GM18861 (cell line): ENCODE results near the gene PVALEF.
"Not testable (repeated sequence)": the region's sequence is repeated elsewhere in the genome, so short reads cannot be mapped to it uniquely, and the experiment has no call there.

Experiments
- ATAC-seq: cut with Tn5 transposase; IDR thresholded peaks from one replicate; pipeline ENCODE4 v1.9.1; 2021; ENCODE audit not compliant: unreplicated experiment

Gene PVALEF

GRCh38 chr17:81143200-81143527 is 22.1 kb upstream of the PVALEF start:
- no peak for ATAC-seq

DNA sequence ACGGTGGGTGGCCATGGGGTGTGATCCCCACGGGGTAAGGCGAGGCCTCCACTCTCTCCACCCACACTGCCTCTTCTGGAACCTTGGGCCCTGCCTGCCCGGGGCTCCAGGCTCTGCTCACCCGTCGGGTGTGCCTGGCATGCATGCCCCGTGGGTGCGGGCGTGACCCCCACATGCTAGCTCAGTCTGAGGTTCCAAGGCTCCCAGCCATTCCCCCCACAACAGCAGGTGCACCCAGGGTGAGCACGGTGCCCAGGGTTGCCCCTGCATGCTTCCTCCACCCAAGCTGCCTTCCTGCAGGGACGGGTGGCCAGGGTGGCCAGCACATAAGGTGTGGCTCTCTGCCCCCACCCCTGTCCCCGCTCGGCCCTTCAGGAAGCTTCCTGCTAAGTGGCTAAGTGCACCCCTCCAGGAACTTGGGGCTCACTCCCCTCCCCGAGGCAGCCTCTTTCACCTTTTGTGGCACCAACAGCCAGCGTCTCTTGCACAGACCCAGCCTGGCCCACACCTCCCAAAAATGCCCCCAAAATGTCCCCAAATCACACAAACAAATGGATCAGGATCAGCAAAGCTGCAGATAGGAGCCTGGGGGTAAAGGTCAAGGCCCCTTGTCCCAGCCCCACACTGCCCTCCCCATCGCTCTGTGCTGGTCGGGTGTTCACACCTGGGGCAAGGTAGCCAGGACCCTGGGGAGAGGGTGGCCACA is 21.4 kb upstream of the PVALEF start:
- ATAC-seq: no peak

DNA sequence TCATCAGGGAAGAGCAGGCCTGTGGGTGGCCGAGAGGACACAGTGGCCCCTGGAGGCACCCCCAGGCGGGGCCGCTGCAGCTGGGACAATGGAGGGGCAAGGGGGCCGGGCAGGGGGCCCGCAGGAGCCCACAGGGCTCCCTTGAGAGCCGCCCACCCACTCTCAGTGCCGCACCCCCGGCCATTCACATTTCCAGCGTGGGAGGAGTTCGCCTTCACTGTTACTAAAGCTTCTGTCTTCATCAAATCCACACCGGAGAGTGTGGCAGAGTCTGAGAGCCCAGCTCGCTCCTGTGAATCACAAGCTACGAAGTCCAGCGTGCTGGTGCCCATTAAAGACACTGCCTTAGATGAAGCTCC is 20.9 kb upstream of the PVALEF start:
- no peak for ATAC-seq

DNA sequence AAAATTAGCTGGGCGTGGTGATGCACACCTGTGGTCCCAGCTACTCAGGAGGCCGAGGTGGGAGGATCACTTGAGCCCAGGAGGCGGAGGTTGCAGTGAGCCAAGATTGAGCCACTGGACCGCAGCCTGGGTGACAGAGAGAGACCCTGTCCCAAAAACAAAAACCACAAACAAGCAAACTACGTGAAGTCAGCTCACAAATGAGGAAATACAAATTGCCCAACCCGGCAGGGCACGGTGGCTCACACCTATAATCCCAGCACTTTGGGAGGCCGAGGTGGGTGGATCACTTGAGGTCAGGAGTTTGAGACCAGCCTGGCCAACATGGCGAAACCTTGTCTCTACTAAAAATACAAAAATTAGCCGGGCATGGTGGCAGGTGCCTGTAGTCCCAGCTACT is 19.1 kb upstream of the PVALEF start:
- not testable (repeated sequence) for ATAC-seq

GRCh38 chr17:81147701-81148100 is 17.6 kb upstream of the PVALEF start:
- no peak for ATAC-seq

GRCh38 chr17:81148571-81148970 is 16.7 kb upstream of the PVALEF start:
- ATAC-seq: no peak

GRCh38 chr17:81148986-81149533 is 16.2 kb upstream of the PVALEF start:
- no peak for ATAC-seq

DNA sequence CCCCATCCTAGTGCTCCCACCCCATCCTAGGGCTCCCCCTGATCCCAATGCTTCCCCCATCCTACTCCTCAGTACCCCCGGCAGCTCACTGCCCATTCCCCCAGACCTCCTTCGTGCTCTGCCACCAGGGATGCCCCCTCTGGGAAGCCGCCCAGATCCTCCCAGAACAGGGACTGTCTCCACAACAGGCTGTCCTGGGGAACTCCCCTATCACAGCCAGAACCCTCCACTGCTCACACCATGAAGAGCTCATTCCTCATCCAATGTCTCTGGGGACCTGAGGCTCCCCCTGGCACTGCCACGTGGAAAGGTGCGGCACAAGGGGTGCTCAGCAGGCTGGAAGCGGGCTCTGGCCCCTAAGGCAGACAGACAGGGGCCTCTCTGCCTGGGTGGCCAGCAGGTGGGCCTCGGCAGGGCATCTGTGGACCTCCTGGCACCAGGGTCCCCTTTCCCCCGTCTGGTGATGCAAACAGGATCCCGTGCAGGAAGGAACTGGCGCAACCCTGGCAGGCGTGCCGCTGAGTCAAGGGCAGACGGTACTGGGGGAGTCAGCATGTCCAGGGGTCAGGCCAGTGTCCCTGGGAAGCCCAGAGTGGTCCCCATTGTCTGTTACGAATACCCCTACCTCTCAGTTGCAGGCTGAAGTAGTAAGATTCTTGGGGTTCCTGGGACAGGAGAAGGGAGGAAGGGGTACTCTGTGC is 14.8 kb upstream of the PVALEF start:
- ATAC-seq: no peak

GRCh38 chr17:81151278-81151677 is 14.0 kb upstream of the PVALEF start:
- no peak for ATAC-seq

DNA sequence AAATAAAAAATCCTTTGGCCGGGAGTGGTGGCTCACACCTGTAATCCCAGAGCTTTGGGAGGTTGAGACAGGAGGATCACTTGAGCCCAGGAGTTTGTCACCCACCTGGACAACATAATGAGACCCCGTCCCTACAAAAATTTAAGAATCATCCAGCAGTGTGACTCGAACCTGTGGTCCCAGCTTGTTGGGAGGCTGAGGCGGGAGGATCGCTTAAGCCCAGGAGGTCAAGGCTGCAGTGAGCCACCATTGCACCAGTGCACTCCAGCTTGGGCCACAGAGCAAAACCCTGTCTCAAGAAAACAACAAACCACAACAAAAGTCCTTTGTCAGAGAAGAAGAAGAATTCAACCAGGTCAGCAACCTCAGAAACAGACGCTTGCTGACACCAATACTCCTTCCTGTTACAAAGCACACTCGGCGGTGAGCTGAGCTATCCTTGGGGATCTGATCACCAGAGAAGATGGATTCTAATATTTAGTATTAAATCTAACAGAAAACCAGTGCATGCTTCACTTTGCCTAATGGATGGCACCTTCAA is 12.9 kb upstream of the PVALEF start:
- no peak for ATAC-seq

DNA sequence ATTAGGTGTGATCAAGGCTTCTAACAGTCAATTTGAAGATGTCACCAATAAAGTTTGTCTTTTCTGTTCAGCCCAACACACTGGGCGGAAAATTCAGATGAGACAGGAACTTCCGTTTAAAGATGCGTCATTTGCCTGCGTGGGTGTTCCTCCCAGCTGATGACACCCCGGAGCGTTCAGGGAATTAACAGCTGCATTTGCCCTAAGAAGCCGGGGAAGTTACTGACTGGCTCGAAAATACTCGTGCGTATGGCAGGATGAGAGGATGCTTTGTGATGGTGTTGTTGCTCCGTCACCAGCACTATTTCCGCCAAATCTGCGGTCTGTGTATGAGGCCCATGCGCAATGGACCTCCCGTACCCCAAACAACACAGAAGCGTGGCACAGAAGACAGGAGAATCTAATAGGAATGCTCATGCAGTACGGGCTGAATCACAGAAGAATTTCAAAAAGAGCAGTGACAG is 11.9 kb upstream of the PVALEF start:
- ATAC-seq: no peak

GRCh38 chr17:81154016-81154415 is 11.3 kb upstream of the PVALEF start:
- not testable (repeated sequence) for ATAC-seq

DNA sequence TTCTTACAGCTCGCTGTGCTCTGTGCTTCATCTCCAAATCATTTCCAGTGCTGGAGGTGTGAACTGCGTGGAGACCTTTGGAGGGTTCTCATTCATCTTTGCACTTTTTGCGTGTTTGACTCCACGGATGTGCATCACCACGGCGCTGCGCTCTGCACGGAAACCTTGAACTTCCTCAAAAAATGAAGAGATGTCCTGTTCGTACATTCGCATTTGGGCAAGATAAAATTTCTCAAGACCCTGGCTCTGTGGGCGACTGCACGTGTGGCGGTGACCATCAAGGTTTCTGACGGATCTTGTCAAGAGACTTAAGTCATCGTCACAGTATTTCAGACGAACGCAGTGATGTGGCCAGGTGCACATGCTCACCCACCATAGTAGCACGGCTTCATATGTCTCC is 10.3 kb upstream of the PVALEF start:
- ATAC-seq: no peak

- no peak for ATAC-seq
Measured at GRCh38 chr17:81156866-81157805, 8.2 kb upstream of the PVALEF start.

GRCh38 chr17:81157848-81158687 is 7.2 kb upstream of the PVALEF start:
- no peak for ATAC-seq

DNA sequence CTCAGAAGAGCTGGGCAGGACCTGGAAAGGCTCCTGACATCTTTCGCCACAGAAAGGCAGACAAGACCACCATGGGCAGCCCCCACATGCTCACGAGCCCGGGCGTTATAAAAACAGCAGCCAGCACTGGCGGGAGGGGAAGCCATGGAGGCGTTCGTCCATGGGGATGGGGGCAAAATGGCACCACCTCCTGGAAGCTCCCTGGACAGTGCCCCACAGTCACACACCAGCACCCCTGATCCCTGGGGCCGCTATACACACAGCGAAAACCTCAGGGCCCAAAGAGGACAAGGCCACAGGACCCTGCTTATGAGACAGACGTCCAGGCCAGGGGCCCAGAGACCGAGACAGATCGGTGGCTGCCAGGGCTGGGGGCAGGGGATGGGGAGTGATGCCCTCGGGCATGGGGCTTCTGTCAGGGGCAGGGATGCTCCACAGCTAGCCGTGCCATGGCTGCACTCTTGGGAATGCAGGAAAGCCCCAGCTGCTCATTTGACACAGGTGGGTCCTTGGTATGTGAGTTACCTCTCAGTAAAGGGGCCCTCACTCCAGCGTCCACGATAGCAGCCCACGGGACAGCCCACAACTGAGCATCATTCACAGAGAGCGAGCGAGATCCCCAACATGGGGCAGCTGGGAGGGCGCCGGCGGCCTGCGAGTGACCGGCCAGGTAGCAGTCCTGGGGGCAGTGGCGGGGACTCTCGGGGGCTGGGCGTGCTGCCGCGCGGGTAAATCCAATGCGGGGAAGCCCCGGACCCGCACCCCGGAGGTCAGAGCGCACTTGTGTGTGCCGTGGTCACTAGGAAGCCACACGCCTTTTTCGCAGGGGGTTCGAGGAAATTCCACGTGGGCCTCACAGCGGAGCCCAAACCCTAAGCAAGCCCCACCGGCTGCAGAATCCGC is 6.4 kb upstream of the PVALEF start:
- ATAC-seq: no peak

- no peak for ATAC-seq
Measured at GRCh38 chr17:81159611-81160265, 5.6 kb upstream of the PVALEF start.

DNA sequence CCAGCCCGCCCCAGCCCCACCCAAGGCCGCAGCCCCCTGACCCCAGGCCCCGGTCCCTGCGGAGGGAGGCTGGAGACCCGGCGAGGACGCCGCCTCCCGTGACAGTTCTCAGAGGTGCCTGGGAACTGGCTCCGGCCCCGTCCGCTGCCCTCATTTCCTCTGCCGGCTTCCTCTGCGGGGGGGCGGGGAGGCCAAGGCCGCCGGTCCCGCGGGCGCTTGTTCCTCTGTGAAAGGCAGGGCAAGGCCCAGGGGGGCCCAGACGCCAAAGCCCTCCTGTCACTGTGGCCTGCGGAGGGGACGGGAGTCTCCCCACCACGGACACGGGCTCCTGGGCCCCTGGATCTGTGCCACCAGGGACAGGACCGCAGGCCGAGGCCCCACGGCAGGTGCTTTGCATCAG is 5.0 kb upstream of the PVALEF start:
- no peak for ATAC-seq
